HUES6 (cell line): Measurements from ENCODE around the gene GOLGA8M.
"Not testable (repeated sequence)": the region's sequence is repeated elsewhere in the genome, so short reads cannot be mapped to it uniquely, and the experiment has no call there.

Source experiments
- H3K27ac ChIP-seq: 2 replicates; pipeline ENCODE4 v1.7.0; 2013; ENCODE audit warnings: low read depth, mild to moderate bottlenecking, low read length, inconsistent platforms
- H3K27me3 ChIP-seq: 2 replicates; pipeline ENCODE4 v1.6.1; 2013; ENCODE audit warnings: low read length; ENCODE audit not compliant: control insufficient read depth, insufficient read depth
- H3K36me3 ChIP-seq: 2 replicates; pipeline ENCODE4 v1.6.1; 2013; ENCODE audit warnings: low read length; ENCODE audit not compliant: control insufficient read depth, insufficient read depth
- H3K4me1 ChIP-seq: 2 replicates; pipeline ENCODE4 v1.6.1; 2013; ENCODE audit warnings: low read length; ENCODE audit not compliant: control insufficient read depth, insufficient read depth
- H3K4me3 ChIP-seq: 2 replicates; pipeline ENCODE4 v1.5.1; 2013; ENCODE audit warnings: low read depth, low read length
- H3K9ac ChIP-seq: one replicate; pipeline ENCODE4 v1.6.1; 2013; ENCODE audit warnings: mild to moderate bottlenecking, low read length
- H3K9me3 ChIP-seq: 2 replicates; pipeline ENCODE4 v1.6.1; 2013; ENCODE audit warnings: low read depth, low read length; ENCODE audit not compliant: control insufficient read depth, insufficient read depth

The GOLGA8M gene, protein sequence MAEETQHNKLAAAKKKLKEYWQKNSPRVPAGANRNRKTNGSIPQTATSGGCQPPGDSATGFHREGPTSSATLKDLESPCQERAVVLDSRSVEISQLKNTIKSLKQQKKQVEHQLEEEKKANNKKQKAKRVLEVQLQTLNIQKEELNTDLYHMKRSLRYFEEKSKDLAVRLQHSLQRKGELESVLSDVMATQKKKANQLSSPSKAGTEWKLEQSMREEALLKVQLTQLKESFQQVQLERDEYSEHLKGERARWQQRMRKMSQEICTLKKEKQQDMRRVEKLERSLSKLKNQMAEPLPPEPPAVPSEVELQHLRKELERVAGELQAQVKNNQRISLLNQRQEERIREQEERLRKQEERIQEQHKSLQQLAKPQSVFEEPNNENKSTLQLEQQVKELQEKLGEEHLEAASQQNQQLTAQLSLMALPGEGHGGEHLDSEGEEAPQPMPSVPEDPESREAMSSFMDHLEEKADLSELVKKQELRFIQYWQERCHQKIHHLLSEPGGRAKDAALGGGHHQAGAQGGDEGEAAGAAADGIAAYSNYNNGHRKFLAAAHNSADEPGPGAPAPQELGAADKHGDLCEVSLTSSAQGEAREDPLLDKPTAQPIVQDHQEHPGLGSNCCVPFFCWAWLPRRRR

DNA sequence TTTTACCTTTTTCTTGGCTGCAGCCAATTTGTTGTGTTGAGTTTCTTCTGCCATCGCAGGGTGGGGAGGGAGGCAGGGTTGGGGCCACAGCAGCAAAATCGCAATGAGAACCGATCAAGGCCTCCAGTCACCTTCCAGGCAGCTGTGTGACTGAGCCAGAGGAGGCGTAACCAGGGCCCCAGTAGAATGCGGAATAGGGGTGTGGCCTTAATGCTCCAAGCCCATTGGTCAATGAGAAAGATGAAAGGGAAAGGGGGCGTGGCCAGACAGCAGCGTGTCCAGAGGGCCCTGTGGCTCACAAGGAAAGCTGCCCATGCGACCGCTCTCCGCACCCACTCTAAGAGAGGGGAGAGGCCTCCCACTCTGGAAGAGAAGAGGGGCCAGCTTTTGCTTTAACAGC lies at the start of gene GOLGA8M:
GOLGA8M (minus strand) TSS at position 152 of the 400 bp plus-strand sequence; CDS start at position 54, 98 bp downstream.
- H3K9me3 ChIP-seq, H3K4me1 ChIP-seq, H3K4me3 ChIP-seq, H3K9ac ChIP-seq, H3K27ac ChIP-seq, H3K27me3 ChIP-seq, H3K36me3 ChIP-seq: not testable (repeated sequence)

DNA sequence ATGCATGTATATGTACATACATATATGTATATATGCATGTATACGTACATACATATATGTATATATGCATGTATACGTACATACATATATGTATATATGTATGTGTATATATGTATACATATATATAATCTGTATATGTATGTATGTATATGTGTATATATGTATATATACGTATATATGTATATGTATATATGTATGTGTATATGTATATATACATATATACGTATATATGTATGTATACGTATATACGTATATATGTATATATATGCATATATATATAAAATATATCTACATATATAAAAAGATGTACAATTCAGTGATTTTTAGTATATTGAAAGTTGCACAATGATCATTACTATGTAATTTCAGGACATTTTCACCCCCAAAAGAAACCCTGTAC lies 30.7 kb upstream of the GOLGA8M start:
- H3K4me3 ChIP-seq, H3K4me1 ChIP-seq, H3K9ac ChIP-seq, H3K27me3 ChIP-seq, H3K36me3 ChIP-seq, H3K27ac ChIP-seq, H3K9me3 ChIP-seq: not testable (repeated sequence)

DNA sequence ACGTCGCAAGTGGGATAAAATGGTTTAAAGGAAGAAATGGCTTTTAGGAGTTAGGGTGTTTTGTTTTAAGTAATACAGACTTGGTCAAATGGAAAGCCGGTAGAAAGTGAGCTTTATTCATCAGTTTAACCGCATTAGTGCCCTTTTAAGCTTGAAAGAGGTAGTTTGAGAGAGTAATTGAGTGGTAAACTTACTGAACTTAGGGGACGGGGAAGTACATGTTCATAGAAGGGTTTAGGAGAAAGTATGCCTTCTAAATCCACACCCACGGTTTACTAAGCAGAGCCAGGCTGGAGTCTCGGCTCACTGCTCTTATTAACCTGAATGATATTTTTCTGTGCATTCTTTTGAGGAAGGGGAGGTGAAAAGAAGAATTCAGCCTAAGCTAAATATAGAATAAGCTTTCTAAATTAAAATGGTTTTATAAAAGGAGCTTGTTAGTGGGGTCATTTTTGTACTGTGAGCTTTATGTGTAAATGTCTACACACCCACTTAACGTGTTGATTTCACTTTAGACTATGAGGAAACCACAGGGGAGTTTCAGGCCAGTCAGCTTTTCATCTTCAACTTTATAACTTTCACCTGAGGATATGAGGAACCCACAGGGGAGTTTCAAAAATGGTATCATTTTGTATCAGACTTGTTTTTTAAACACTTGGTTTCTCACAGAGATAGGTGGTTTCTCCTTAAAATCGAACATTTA lies 26.5 kb upstream of the GOLGA8M start:
- H3K9ac ChIP-seq, H3K4me1 ChIP-seq, H3K27ac ChIP-seq, H3K4me3 ChIP-seq, H3K36me3 ChIP-seq, H3K9me3 ChIP-seq: not testable (repeated sequence)
- H3K27me3 ChIP-seq: peaks cover 10% of the 10 kb centered on the region

DNA sequence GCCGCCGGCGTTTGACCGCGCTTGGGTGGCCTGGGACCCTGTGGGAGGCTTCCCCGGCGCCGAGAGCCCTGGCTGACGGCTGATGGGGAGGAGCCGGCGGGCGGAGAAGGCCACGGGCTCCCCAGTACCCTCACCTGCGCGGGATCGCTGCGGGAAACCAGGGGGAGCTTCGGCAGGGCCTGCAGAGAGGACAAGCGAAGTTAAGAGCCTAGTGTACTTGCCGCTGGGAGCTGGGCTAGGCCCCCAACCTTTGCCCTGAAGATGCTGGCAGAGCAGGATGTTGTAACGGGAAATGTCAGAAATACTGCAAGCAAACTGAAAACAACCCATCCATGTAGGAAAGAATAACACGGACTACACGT lies 26.0 kb upstream of the GOLGA8M start:
- not testable (repeated sequence) for H3K36me3 ChIP-seq, H3K9me3 ChIP-seq, H3K9ac ChIP-seq, H3K27ac ChIP-seq, H3K4me1 ChIP-seq
- Histone ChIP-seq H3K27me3 (peaks cover 10% of the 10 kb centered on the region), H3K4me3 (peak overlapping the region; percentile 45; the same call in 1 of the 2 replicates)

DNA sequence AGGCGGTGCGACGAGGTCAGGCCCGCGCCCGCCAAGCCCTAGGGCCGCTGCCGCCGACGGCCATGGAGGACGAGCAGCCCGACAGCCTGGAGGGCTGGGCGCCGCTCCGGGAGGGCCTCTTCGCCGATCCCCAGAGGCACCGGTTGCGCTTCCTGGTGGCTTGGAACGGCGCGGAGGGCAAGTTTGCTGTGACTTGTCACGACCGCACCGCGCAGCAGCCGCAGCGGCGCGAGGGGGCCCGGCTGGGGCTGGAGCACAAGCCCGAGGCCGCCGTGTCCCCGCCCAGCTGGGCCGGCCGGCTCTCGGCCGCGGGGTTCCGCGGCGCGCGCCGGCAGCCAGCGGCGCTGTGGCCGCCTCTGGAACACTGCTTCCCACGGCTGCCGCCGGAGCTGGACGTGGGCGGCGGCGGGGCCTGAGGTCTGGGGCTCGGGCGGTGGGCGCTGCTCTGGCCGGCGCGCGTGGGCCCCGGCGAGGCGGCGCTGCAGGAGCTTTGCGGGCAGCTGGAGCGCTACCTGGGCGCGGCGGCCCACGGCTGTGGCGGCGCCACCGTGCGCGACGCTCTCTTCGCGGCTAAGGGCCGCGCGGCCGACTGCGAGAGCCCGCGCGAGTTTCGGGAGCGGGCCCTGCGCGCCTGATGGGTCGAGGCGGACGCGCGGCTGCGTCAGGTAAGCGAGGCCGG lies 25.4 kb upstream of the GOLGA8M start:
- not testable (repeated sequence) for H3K9ac ChIP-seq, H3K27ac ChIP-seq, H3K9me3 ChIP-seq, H3K4me1 ChIP-seq, H3K36me3 ChIP-seq
- Histone ChIP-seq H3K27me3 (peaks cover 10% of the 10 kb centered on the region), H3K4me3 (peak overlapping the region; percentile 45)

DNA sequence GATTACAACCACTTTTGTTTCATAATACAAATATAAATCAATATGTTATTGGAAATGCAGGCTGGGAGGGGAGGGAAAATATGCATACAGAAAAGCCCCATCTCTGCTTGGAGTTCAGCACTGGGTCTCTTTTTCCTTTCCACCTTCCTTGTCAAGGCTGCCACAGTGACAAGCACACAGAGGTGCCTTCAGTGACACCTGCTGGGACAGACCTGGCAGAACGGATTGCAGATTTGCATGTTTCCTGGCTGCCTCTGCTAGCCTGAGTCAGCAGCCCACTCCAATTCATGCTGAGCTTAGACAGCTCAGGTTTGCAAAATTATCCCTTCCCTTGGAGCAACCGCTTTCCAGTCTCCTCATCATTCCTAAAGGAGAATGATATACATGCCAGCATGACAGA lies 15.8 kb upstream of the GOLGA8M start:
- not testable (repeated sequence) for H3K27ac ChIP-seq, H3K4me1 ChIP-seq, H3K9ac ChIP-seq, H3K36me3 ChIP-seq, H3K4me3 ChIP-seq, H3K9me3 ChIP-seq, H3K27me3 ChIP-seq

DNA sequence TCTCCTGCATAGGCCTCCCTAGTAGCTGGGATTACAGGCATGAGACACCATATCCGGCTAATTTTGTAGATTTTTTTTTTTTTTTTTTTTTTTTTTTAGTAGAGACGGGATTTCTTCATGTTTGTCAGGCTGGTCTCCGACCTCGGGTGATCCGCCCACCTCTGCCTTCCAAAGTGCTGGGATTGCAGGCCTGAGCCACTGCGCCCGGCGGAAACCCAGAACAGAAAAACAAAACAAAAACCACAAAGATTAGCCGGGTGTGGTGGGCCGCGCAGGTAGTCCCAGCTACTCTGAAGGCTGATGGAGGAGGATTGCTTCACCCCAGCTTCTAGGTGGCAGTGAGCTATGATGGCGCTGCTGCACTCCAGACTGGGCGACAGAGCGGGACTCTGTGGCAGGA lies 14.8 kb upstream of the GOLGA8M start:
- not testable (repeated sequence) for H3K36me3 ChIP-seq, H3K27ac ChIP-seq, H3K4me1 ChIP-seq, H3K9me3 ChIP-seq, H3K4me3 ChIP-seq, H3K27me3 ChIP-seq, H3K9ac ChIP-seq

DNA sequence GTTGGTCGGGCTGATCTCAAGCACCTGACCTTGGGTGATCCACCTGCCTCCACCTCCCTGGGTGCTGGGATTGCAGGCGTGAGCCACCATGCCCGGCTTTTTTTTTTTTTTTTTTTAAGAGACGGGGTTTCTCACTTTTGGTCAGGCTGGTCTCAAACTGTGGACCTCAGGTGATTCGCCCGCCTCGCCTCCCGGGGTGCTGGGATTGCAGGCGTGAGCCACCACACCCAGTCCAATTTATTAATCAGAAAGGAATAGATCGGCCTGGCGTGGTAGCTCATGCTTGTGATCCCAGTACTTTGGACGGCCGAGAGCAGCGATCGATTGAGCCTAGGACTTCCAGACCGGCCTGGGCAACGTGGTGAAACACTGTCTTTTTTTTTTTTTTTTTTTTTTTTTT lies 13.9 kb upstream of the GOLGA8M start:
- no peaks in the 10 kb centered on the region for H3K27me3 ChIP-seq
- no peak overlapping the region for H3K27ac ChIP-seq
- H3K36me3 ChIP-seq: no peaks in the 10 kb centered on the region
- H3K4me3 ChIP-seq: no peak overlapping the region
- H3K9ac ChIP-seq: no peak overlapping the region
- no peaks in the 10 kb centered on the region for H3K9me3 ChIP-seq
- H3K4me1 ChIP-seq: 0 out of 2 replicates have a peak, but pooled peaks cover 2% of the 10 kb centered on the region

DNA sequence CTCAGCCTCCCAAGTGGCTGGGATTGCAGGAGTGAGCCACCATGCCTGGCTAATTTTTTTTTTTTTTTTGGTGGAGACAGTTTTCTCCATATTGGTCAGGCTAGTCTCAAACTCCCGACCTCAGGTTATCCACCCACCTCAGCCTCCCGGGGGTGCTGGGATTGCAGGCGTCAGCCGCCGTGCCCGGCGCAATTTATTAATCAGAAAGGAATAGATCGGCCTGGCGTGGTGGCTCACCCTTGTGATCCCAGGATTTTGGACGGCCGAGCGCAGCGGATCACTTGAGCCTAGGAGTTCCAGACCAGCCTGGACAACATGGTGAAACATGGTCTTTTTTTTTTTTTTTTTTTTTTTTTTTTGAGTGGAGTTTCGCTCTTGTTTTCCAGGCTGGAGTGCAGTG lies 13.3 kb upstream of the GOLGA8M start:
- no peak overlapping the region for H3K9ac ChIP-seq
- no peak overlapping the region for H3K4me3 ChIP-seq
- no peaks in the 10 kb centered on the region for H3K36me3 ChIP-seq
- H3K27me3 ChIP-seq: no peaks in the 10 kb centered on the region
- no peak overlapping the region for H3K27ac ChIP-seq
- H3K9me3 ChIP-seq: no peaks in the 10 kb centered on the region
- H3K4me1 ChIP-seq: 0 out of 2 replicates have a peak, but pooled peaks cover 2% of the 10 kb centered on the region

DNA sequence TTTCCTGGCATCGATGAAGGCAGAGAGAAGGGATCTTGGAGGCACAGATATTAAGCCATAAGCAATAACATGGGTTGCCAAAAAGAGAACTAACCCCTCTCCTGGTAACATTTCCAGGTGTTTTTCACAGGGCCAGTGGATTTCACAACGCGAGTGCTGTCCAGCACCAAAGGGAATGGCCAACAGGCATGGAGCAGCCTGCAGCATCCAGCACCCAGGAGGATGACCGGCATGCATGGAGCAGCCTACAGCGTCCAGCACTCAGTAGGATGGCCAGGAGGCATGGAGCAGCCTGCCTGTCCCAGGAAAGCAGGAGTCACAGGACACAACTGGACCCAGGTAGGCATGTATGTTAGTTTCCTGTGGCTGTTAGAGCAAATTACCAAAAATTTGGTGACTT lies 11.8 kb upstream of the GOLGA8M start:
- not testable (repeated sequence) for H3K27ac ChIP-seq, H3K36me3 ChIP-seq, H3K4me3 ChIP-seq, H3K9me3 ChIP-seq, H3K9ac ChIP-seq, H3K27me3 ChIP-seq, H3K4me1 ChIP-seq

DNA sequence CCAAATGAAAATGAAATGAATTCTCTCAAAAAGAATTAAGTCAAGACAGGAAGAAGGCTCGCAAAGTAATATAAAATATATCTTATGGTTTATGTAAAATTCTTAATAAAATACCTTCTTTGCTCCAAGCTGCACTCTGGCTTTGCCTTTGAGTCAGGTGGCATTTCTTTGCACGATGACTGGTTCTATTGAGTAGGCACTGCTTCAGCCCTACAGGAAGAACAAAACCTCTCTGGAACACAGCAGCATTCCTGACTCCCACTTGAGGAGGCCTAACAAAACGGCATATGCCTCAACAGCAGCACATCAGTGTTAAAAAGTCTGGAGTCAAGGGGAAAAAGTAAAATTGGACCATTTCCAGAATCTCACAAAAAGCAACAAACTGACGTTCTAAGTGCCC lies 7.4 kb upstream of the GOLGA8M start:
- H3K27me3 ChIP-seq, H3K27ac ChIP-seq, H3K9ac ChIP-seq, H3K36me3 ChIP-seq, H3K4me1 ChIP-seq, H3K4me3 ChIP-seq, H3K9me3 ChIP-seq: not testable (repeated sequence)
